T-helper 1 cell treated with Interleukin-12 subunit alpha and Interleukin-12 subunit beta and Interleukin-4 antibody, amounts not matched to agents 30 μg/mL and 1 μg/mL, for 36 hours (primary cell): ENCODE measurements around the gene MAD1L1.

Experiments
- H3K27ac Mint-ChIP-seq: one replicate; pipeline ENCODE4 v1.8.0; 2021; ENCODE audit warnings: mild to moderate bottlenecking, mixed read lengths
- H3K27me3 Mint-ChIP-seq: one replicate; pipeline ENCODE4 v1.8.0; 2021; ENCODE audit warnings: low read depth, mixed read lengths
- H3K36me3 Mint-ChIP-seq: one replicate; pipeline ENCODE4 v1.8.0; 2021; ENCODE audit warnings: low read depth, mixed read lengths
- H3K4me1 Mint-ChIP-seq: one replicate; pipeline ENCODE4 v1.8.0; 2021; ENCODE audit warnings: low read depth, mixed read lengths
- H3K4me3 Mint-ChIP-seq: one replicate; pipeline ENCODE4 v1.8.0; 2021; ENCODE audit warnings: mild to moderate bottlenecking, moderate library complexity, mixed read lengths
- H3K9me3 Mint-ChIP-seq: one replicate; pipeline ENCODE4 v1.8.0; 2021; ENCODE audit warnings: mixed read lengths

The MAD1L1 gene

DNA sequence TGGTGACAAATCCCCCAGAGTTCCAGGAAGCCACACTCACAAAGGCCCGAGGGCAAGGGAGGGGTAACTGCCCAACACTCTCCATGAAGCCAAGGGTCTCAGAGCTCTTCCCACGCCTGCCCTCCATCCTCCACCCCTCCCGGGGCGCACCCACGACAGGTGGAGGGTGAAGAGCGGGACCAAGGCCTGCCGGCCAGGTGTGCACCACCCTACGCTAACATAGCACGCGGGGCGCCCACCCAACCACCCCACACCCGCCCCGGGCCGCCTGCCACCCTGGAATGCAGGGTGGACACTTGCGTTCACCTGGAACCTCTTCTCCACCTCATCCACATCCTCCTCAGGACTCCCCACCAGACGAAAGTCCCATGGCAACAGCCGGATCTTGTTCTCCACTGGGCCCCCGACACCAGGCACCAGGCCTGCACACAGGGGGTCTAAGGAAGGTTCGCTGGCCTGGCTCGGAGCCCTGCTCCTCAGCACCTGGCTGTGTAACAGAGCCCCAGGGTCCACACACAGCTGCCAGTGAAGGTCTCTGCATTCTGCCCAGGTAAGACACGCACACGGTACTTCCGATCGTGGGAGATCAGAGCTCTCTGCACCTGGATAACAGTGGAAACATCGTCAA, 32.7 kb downstream of the MAD1L1 start:
- Mint-ChIP-seq H3K4me3 (no peak overlapping the region), H3K9me3 (peaks cover 3% of the 10 kb centered on the region), H3K36me3 (peaks cover 22% of the 10 kb centered on the region), H3K4me1 (peaks cover 3% of the 10 kb centered on the region), H3K27ac (no peak overlapping the region), H3K27me3 (no peaks in the 10 kb centered on the region)

DNA sequence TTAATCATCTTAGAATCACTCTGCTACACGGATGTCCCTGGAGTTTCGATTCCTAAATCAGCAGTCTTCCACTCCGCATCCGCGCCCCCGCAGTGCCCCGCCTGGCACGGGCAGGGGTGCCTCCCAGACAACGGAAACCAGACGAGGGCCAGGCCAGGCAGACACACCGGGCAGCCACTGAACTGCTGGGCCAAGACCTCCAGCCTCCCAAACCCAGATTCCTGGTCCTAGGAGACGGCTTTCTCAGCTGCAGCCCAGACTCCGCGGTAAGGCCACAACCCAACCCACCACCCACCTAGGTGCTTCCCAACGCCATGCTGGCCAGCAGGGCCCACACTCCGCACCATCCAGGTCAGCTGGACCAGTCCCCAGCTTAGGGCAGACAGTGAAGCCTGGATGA, 33.2 kb downstream of the MAD1L1 start:
- Mint-ChIP-seq H3K4me1 (peaks cover 3% of the 10 kb centered on the region), H3K36me3 (peaks cover 22% of the 10 kb centered on the region), H3K4me3 (no peak overlapping the region), H3K27me3 (no peaks in the 10 kb centered on the region), H3K9me3 (peaks cover 3% of the 10 kb centered on the region), H3K27ac (no peak overlapping the region)

DNA sequence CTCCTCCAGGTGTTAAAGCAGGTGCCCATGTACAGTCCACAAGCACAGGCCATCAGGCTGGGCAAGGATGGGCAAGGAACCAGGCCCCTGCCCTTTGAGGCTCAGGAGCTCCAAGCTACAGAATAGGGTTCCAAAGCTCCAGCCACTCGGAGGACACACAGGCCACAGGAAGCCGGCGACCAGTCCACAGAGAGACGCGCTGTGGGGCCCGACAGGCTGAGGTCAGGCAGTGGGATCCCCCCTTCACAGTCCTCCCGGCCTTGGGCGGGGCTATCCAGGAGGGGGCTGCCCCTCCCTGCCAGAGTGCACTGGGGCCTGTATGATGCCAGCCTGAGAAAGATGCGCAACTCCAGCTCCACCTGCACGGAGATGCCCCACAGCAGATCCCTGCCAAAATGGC, 34.0 kb downstream of the MAD1L1 start:
- Mint-ChIP-seq H3K36me3 (peaks cover 22% of the 10 kb centered on the region), H3K4me3 (no peak overlapping the region), H3K27me3 (no peaks in the 10 kb centered on the region), H3K4me1 (peaks cover 3% of the 10 kb centered on the region), H3K27ac (no peak overlapping the region), H3K9me3 (peaks cover 3% of the 10 kb centered on the region)

DNA sequence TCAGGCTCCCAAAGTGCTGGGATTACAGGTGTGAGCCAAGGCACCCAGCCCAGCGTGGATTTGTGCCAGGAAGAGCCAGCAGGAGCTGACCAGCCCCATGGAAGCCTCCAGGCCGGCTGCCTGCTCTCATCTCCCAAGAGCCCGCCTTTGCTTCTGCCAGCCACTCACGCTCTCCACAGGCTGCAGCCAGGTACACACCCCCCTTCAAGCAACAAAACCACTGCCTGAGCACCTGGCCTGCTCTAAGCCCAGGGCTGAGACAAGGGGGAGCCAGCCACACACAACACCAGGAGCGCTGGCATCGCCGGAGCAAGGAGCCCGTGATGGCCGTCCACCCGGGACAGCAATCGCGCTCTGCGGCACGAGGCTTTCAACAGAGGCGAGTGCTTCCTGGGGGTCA, 34.5 kb downstream of the MAD1L1 start:
- Mint-ChIP-seq H3K4me3 (no peak overlapping the region), H3K36me3 (peaks cover 22% of the 10 kb centered on the region), H3K27me3 (no peaks in the 10 kb centered on the region), H3K4me1 (peaks cover 3% of the 10 kb centered on the region), H3K27ac (no peak overlapping the region), H3K9me3 (peaks cover 3% of the 10 kb centered on the region)

DNA sequence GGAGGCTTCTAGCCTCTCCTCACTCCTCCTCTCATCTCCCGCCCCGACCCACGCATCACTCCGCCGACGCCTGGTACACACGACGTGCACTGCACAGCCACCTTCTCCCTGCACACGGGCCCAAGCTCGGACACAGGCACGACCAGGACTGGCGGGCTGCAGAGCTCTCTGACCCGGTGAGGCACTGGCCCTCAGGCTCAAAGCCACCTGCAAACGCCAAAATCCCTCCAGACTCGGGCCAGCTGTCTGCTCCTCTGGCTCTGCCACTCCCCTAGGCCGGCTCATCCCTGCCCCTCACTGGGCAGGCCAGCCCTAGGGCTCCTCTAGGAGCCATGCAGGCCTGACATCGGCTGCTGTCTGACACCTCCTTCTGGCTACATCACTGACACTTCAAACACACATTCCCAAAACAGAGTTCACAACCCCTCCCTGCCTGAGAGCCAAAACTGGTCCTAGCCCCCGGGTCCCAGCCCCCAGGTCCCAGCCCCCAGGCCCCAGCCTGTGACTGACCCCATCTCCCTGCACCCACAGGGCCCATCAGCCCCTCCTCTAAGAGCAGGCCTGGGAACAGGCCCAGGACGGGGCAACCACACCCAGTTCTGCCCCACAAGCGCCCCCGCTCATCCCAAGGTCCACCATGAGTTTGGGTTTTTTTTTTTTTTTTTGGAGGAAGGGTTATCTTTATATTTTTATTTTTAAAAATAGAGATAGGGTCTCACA, 35.1 kb downstream of the MAD1L1 start:
- Mint-ChIP-seq H3K27ac (no peak overlapping the region), H3K36me3 (peaks cover 22% of the 10 kb centered on the region), H3K4me3 (no peak overlapping the region), H3K27me3 (no peaks in the 10 kb centered on the region), H3K4me1 (peaks cover 3% of the 10 kb centered on the region), H3K9me3 (peaks cover 3% of the 10 kb centered on the region)

DNA sequence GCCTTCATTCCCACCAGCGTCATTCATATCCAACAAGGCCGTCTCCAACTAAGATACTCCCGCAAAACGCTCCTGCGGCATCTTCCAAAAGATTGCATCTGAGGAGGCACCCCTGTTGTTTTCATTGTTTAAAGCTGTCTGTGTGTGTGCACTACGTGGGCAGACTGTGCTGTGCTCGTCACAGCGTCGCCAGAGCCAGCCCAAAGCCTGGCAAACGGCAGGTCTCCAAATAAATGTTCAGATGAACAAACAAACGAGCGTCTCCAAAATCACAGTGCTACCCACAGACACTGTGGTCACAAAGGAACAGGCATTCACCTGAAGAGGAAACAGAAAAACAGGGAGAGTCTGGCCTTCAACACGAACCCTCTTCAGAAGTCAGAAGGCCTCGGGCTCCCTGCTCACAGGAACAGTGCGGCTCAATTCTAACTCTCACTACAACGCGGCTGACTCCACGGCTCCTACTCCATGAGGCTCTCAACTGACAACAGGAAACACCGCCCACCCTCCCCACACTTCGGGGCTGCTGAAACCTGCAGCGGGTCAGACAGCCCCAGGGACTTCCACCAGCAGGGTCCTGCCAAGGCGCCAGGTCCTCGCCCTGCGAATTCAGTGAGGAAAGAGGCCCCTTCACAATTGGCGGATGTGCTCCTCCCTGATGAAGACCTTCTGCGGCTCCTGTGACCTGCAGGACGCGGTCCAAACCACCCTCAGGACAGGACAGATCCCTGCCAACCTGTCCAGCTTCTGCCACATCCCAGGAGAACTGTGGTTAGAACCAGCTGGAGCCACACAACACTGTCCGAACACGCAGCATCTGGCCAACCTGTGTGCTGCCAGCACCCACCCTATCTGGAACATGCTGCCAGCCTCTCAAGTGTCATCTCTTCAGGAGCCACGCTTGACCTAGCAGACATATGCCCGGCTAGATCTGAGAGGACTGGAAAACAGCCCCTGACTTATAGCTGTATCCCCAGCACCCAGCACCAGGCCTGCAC, 36.1 kb downstream of the MAD1L1 start:
- Mint-ChIP-seq H3K27me3 (no peaks in the 10 kb centered on the region), H3K4me3 (no peak overlapping the region), H3K9me3 (peaks cover 3% of the 10 kb centered on the region), H3K4me1 (peaks cover 3% of the 10 kb centered on the region), H3K36me3 (peaks cover 22% of the 10 kb centered on the region), H3K27ac (no peak overlapping the region)

DNA sequence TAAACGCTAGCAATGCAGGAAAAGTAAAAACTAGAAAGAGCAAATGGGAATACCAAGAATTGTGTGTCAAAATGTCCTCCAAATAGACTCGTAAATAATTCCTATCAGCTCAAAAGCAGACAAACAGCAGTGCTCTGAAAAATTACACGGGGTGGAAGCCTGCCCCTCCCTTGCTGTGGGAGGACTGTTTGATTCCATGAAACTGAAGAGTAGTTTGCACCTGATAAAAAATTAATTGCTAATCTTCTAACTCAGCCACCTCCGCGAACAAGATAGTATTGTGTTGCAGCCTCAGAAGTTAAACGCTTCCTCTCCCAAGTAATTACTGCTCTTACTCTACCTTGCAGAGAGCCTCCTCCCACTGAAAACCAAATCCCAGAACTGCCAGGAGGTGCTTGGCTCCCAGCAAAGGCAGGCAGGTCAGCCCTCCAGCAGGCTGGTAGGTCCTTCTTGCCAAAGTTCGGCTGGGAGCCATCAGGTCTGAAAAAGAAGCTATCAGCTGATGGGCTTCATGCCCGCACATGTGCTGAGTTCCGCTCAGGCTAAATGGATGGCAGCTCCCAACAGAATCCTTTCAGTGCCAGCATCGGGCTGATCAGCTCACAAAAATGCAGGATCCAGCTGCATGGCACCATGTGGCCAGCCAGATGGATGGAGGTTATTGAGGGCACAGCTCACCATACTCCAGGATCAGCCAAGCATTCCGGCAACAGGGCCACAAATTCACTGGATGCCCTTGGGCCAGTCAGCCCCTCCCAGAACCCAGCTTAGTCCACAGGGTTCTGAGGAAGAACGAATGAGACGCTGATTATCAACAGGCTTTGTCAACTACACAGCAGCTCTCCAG, 37.1 kb downstream of the MAD1L1 start:
- H3K4me3 Mint-ChIP-seq, result no peak overlapping the region
- peaks cover 3% of the 10 kb centered on the region for H3K4me1 Mint-ChIP-seq
- H3K36me3 Mint-ChIP-seq, result peaks cover 20% of the 10 kb centered on the region
- no peak overlapping the region for H3K27ac Mint-ChIP-seq
- H3K27me3 Mint-ChIP-seq, result no peaks in the 10 kb centered on the region
- peaks cover 3% of the 10 kb centered on the region for H3K9me3 Mint-ChIP-seq

DNA sequence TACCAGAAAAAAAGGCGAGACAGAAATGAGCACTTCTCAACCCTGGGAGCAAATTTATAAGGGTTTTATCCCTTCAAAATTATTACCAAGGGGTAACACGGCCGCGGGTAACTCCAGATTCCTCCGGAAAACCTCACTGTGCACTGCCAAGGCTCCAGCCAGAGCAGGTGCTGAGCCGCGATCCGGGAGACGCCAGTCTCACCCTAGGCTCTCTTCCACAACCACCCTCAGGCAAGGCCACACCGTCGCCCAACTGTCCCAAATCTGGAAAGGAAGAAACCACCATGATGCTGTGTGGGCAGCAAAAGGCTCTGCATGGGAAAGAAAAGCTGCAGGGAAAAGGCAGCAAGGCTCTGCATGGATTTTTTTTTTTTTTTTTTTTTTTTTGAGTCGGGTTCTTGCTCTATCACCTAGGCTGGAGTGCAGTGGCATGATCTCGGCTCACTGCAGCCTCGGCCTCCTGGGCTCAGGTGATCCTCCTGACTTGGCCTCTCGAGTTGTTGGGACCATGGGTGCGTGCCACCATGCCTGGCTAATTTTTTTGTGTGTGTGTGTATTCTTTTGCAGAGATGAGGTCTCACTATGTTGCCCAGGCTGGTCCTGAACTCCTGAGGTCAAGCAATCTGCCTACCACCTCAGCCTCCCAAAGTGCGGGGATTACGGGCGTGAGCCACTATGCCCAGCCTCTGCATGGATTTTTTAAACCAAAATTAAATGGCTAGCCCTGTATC, 39.0 kb downstream of the MAD1L1 start:
- H3K36me3 Mint-ChIP-seq, result peaks cover 23% of the 10 kb centered on the region
- peaks cover 3% of the 10 kb centered on the region for H3K4me1 Mint-ChIP-seq
- H3K4me3 Mint-ChIP-seq, result no peak overlapping the region
- no peak overlapping the region for H3K27ac Mint-ChIP-seq
- H3K9me3 Mint-ChIP-seq, result peaks cover 3% of the 10 kb centered on the region
- H3K27me3 Mint-ChIP-seq, result no peaks in the 10 kb centered on the region

DNA sequence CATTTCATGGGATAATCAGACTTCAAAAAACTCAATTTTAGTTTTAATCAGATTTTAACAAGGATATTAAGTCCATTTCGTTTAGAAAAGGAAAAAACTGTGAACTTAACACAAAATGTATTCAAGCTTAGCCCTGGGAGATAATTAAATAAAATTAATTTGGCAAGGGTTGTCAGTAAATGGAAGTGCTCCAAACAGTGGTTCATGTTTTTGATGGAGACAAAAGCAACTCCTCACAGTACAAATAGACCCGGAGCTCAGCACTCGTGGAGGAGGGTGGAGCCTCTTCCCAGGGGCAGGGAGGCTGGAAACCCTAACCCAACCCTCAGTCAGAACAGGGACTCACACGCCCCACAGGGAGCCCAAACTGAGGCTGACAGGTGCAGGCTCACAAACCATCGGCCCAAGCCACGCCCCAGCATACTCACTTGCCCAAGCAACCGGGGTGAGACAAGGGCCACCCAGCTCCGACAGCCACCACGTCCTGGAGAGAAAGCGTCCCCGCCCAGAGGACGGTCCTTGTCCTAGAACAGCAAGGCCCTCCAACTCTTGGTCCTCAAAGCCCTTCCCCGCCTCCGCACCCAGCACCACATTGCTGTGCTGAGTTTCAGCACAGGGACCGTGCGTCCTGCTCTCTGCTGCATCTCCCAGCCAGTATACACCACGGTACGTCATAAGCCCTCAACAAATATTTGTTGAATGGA, 39.8 kb downstream of the MAD1L1 start:
- Mint-ChIP-seq H3K36me3 (peaks cover 27% of the 10 kb centered on the region), H3K4me3 (no peak overlapping the region), H3K4me1 (peaks cover 3% of the 10 kb centered on the region)

DNA sequence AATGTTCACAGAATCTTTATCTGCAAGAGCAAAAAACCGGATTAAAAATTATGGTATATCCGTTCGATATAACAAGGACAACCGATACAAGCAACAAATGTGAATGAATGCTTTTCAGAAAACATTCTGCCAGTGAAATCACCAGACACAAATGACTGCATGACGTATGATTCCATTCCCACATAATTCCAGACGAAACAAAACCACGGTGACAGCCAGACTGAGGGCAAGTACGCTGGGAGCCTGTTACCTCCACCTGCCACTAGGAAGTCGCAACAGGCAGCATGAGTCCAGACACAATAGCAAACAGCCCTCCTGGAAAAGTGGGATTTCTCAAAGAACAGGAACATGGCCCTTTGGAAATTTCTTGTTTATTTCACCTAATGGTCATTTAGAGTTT, 41.7 kb downstream of the MAD1L1 start:
- no peak overlapping the region for H3K27ac Mint-ChIP-seq
- H3K27me3 Mint-ChIP-seq, result no peaks in the 10 kb centered on the region
- H3K4me3 Mint-ChIP-seq, result no peak overlapping the region
- peaks cover 3% of the 10 kb centered on the region for H3K9me3 Mint-ChIP-seq
- H3K36me3 Mint-ChIP-seq, result peaks cover 17% of the 10 kb centered on the region
- no peaks in the 10 kb centered on the region for H3K4me1 Mint-ChIP-seq

More for the DNA sequence above, 39.8 kb downstream of the MAD1L1 start:
- H3K27me3 Mint-ChIP-seq, result no peaks in the 10 kb centered on the region
- H3K27ac Mint-ChIP-seq, result no peak overlapping the region
- peaks cover 3% of the 10 kb centered on the region for H3K9me3 Mint-ChIP-seq

DNA sequence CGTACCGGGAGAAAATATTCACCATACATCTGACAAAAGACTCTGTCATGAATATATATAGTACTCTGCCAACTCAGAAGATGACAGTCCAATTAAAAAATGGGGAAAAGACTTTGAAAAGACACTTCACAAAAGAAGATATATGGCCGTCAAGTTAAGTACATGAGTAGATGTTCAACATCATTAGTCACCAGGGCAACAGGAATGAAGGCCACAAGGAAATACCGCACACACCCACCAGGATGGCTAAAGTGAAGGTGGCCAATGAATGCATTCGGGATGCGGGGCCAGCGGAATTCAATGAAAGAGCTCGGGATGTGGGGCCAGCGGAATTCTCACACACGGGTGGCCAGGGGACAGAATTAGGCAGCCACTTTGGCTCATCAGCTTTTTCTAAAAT, 42.2 kb downstream of the MAD1L1 start:
- Mint-ChIP-seq H3K27ac (no peak overlapping the region), H3K36me3 (peaks cover 12% of the 10 kb centered on the region), H3K4me3 (no peak overlapping the region)

DNA sequence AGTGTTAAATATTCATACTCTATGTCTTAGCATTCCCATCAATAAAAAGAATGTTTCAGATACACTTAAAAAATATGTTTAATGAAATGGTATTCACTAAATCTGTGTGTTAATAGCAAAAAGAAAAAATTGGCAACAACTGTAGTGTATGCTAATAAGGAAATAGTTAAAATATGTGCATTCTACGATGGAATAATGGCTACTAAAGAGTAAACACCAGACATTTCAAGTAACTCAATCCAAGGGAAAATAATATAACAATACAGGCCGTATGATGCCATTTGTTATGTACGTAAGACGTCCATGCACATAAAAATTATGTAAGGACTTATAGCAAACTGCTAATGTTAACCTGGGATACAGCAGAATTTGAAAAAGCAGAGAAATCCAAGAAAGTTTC, 46.6 kb downstream of the MAD1L1 start:
- Mint-ChIP-seq H3K36me3 (peaks cover 16% of the 10 kb centered on the region), H3K4me3 (no peak overlapping the region), H3K4me1 (no peaks in the 10 kb centered on the region), H3K27ac (no peak overlapping the region), H3K27me3 (no peaks in the 10 kb centered on the region), H3K9me3 (no peaks in the 10 kb centered on the region)

More for the DNA sequence above, 42.2 kb downstream of the MAD1L1 start:
- peaks cover 3% of the 10 kb centered on the region for H3K9me3 Mint-ChIP-seq
- H3K27me3 Mint-ChIP-seq, result no peaks in the 10 kb centered on the region
- no peaks in the 10 kb centered on the region for H3K4me1 Mint-ChIP-seq

DNA sequence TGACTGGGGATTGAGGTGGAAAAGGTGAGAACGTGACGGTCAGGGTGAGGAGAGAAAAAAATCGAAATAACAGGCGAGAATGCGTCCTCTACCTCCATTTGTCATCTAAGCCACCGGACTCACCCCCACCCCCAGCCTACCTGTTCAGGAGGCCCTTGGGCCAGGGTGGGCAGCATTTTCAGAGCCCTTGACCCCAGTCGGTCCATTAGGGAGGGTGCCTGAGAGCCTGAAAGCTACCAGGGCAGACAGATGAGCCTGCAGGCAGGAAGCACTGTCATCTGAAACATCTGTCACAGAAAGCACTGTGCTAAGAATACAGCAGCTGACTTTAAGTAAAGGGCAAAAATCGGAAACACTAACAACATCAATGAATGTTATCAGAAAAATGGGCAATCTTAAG, 47.0 kb downstream of the MAD1L1 start:
- Mint-ChIP-seq H3K4me3 (no peak overlapping the region), H3K4me1 (no peaks in the 10 kb centered on the region), H3K27me3 (no peaks in the 10 kb centered on the region), H3K36me3 (peaks cover 16% of the 10 kb centered on the region), H3K9me3 (no peaks in the 10 kb centered on the region), H3K27ac (no peak overlapping the region)
